ENCODE data around the gene CSRNP3.

DNA sequence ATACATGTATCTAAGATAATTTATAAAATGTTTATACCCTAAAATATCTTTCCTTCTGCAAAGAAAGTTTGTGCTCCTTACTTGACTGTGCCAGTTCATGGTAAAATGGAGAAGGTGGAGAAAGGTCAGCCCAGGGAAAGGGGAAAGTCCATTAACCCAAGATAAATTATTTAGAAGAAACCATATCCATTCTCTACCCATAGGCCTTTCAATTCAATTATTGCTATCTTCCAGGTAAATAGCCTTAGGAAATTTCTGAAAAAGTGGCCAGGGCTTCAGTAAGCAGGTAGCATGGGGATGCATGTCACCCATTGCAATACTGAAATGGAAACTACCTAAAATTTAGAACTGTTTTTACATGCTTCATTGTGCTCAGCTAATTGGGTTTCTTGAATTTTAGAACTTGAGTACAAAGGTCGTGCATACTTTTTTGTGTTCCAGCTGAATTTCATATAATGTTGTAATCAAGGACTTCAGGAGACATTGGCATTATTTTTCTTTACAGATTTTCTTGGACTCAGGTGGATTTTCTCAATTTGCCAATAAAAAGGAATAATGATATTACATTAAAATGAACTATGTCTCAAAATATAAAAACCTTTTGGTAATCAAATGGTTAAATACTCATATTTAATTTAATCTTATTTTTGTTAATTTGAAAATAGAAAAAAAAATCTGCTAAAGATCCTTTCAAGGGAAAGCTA, 124.9 kb downstream of the CSRNP3 start:
- TF ChIP-seq, protein P1, sequence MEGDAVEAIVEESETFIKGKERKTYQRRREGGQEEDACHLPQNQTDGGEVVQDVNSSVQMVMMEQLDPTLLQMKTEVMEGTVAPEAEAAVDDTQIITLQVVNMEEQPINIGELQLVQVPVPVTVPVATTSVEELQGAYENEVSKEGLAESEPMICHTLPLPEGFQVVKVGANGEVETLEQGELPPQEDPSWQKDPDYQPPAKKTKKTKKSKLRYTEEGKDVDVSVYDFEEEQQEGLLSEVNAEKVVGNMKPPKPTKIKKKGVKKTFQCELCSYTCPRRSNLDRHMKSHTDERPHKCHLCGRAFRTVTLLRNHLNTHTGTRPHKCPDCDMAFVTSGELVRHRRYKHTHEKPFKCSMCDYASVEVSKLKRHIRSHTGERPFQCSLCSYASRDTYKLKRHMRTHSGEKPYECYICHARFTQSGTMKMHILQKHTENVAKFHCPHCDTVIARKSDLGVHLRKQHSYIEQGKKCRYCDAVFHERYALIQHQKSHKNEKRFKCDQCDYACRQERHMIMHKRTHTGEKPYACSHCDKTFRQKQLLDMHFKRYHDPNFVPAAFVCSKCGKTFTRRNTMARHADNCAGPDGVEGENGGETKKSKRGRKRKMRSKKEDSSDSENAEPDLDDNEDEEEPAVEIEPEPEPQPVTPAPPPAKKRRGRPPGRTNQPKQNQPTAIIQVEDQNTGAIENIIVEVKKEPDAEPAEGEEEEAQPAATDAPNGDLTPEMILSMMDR (IDR thresholded peaks at IDR 0.05; ENCODE audit: low read length): no peak
- TF ChIP-seq EZH2 (IDR thresholded peaks at IDR 0.05; ENCODE audit: borderline replicate concordance, low read length): no peak

Measured in OCI-LY1 (cell line).